ENCODE data around the gene KCTD7. TPM values are rescaled to one million over a fixed set of nuclear protein-coding genes. Genes with fewer than 3 reads are reported as not detected.
"Not testable (repeated sequence)": the region's sequence is repeated elsewhere in the genome, so short reads cannot be mapped to it uniquely, and the experiment has no call there.

Gene KCTD7
- polyA plus RNA-seq, 1 donor from 2014 or later, result 79.4 TPM

DNA sequence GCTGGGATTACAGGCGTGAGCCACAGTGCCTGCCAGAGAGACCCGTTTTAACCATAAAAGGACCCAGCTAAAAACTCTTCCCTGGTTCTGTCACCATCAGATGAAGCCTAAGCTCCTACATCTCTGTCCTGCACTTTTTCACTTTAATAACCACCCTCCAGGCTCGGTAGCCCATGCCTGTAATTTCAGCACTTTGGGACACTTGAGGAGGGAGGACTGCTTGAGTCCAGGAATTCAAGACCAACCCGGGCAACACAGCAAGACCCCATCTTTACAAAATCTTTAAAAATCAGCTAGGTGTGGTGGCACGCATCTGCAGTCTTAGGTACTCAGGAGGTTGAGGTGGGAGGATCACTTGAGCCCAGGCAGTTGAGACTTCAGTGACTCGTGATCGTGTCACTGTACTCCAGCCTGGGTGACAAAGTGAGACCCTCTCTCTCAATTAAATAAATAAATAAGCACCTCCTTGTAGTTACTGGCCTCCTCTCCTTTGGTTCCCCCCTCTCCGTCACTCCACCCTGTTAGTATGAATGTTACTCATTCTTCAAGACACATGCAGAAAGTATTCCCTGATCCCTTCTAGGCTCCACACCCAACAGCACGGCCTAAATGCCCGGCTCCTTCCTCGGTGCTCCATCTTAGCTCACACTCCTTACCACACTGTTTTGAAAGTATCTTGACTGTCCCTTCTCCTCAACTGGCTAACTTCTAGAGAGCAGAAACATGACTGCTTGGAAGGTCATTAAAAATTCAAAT, 38.2 kb upstream of the KCTD7 start:
- not testable (repeated sequence) for H4K20me1 ChIP-seq (ENCODE audit: insufficient read depth); H3K9ac ChIP-seq (ENCODE audit: low read length); H3K4me2 ChIP-seq (ENCODE audit: low read length); H3F3A ChIP-seq (ENCODE audit: insufficient read depth, low read length, poor library complexity, severe bottlenecking); H3K9me2 ChIP-seq (ENCODE audit: insufficient read depth, low read length); H3K27ac ChIP-seq (ENCODE audit: low read length); H2AFZ ChIP-seq (ENCODE audit: low read depth, low read length); H3K36me3 ChIP-seq (ENCODE audit: insufficient read depth, low read length); H3K27me3 ChIP-seq (ENCODE audit: insufficient read depth, low read depth, low read length); H3K9me3 ChIP-seq (ENCODE audit: low read length)
- Histone ChIP-seq H3K4me3 (ENCODE audit: low read length) (peak overlapping the region; percentile 99), H3K79me2 (replicated peaks; ENCODE audit: insufficient read depth, low read length) (peaks cover 45% of the 10 kb centered on the region)

DNA sequence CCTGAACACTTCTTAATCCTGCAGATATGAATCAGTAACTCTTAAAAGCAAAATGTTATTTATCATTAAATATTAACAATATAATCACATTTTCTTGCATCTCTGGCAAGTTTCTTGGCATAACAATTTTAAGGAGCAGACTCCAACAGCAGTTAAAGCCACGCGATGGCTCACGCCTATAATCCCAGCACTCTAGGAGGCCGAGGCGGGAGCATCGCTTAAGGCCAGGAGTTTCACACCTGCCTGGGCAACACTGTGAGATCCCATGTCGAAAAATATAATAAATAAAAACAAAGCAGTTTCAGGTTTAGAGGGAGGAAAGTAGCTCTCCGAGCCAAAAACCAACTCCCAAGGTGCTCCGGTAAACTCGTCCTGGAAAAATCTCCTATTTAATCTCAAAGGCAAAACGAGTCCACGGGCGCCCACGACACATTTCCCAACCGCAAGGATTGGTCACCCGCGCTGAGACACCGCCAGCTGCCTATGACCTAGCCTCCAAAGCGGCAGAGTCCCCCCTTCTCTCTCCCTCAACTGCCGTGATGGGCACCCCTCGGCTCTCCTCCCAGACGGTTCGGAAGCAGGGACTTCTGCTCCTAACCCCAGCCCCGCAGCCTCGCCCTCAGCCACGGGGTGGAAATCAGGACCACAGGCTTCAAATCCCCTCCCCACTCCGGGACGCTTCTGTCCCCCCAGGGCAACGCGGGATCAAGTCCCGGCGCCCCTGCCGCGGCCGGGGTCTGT, 37.5 kb upstream of the KCTD7 start:
- not testable (repeated sequence) for H3K9me2 ChIP-seq (ENCODE audit: insufficient read depth, low read length); H3K27me3 ChIP-seq (ENCODE audit: insufficient read depth, low read depth, low read length); H3K36me3 ChIP-seq (ENCODE audit: insufficient read depth, low read length); H4K20me1 ChIP-seq (ENCODE audit: insufficient read depth); H3F3A ChIP-seq (ENCODE audit: insufficient read depth, low read length, poor library complexity, severe bottlenecking); H3K9me3 ChIP-seq (ENCODE audit: low read length)
- H2AFZ ChIP-seq (ENCODE audit: low read depth, low read length), result peak overlapping the region; percentile 58
- H3K4me3 ChIP-seq (ENCODE audit: low read length), result peak overlapping the region; percentile 99
- H3K79me2 ChIP-seq (replicated peaks; ENCODE audit: insufficient read depth, low read length), result peaks cover 40% of the 10 kb centered on the region
- peak overlapping the region; percentile 86 for H3K27ac ChIP-seq (ENCODE audit: low read length)
- peak overlapping the region; percentile 65 for H3K4me2 ChIP-seq (ENCODE audit: low read length)
- peak overlapping the region; percentile 85 for H3K9ac ChIP-seq (ENCODE audit: low read length)

DNA sequence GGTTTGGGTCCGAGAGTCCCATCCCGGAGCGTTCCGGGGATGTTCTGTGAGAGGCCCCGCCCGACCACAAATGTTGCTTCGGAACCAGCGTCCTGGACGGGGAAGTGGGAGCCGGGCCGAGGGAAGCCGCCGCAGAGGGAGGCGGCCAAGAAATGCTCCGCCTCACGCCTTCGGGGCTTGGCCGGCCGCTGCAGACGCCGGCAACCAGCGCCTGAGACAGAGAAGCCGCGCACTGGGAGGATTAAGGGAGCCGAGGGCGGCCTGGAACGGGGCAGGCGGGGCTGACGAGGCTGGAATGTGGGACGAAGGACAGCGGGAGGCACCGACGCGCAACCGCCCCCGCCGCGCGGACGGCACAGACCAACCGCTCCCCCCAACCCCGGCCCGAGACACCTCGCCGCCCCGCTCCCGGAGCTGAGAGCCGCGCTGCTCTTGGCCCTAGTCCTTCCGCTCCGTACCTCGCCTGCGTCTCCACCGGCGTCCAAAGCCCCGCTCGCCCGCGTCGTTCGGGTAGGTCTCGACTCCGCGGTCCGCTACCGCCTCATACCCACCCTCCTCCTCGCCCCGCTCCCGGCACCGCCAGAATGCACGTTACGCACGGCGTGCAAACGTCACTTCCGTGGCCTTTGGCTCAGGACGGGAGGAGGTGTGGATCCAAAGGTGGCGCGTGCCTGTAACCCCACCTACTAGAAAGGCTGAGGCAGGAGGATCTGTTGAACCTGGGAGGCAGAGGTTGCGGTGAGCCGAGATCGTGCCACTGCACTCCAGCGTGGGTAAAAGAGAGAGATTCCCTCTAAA, 36.7 kb upstream of the KCTD7 start:
- H4K20me1 ChIP-seq (ENCODE audit: insufficient read depth), result no peaks in the 10 kb centered on the region
- peak overlapping the region; percentile 86 for H3K27ac ChIP-seq (ENCODE audit: low read length)

DNA sequence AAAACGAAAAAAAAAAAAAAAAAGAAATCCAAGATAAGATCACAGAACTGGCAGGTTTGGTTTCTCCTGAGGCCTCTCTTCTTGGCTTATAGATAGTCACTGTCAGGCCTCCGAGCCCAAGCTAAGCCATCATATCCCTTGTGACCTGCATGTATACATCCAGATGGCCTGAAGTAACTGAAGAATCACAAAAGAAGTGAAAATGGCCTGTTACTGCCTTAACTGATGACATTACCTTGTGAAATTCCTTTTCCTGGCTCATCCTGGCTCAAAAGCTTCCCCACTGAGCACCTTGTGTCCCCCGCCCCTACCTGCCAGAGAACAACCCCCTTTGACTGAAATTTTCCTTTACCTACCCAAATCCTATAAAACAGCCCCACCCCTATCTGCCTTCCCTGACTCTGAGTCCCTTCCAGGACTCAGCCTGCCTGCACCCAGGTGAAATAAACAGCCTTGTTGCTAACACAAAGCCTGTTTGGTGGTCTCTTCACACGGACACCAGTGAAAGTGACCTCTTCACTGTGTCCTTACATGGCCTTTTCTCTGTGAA, 36.0 kb upstream of the KCTD7 start:
- peaks cover 27% of the 10 kb centered on the region for H3K79me2 ChIP-seq (replicated peaks; ENCODE audit: insufficient read depth, low read length)
- not testable (repeated sequence) for H3K9me2 ChIP-seq (ENCODE audit: insufficient read depth, low read length); H3K27me3 ChIP-seq (ENCODE audit: insufficient read depth, low read depth, low read length); H3K9me3 ChIP-seq (ENCODE audit: low read length); H3K36me3 ChIP-seq (ENCODE audit: insufficient read depth, low read length); H3F3A ChIP-seq (ENCODE audit: insufficient read depth, low read length, poor library complexity, severe bottlenecking); H4K20me1 ChIP-seq (ENCODE audit: insufficient read depth)
- H2AFZ ChIP-seq (ENCODE audit: low read depth, low read length), result peak overlapping the region; percentile 58
- peak overlapping the region; percentile 99 for H3K4me3 ChIP-seq (ENCODE audit: low read length)
- H3K4me2 ChIP-seq (ENCODE audit: low read length), result peak overlapping the region; percentile 10
- H3K27ac ChIP-seq (ENCODE audit: low read length), result peak overlapping the region; percentile 86
- H3K9ac ChIP-seq (ENCODE audit: low read length), result peak overlapping the region; percentile 85

More for the DNA sequence above, 36.7 kb upstream of the KCTD7 start:
- Histone ChIP-seq H3K9ac (ENCODE audit: low read length) (peak overlapping the region; percentile 85), H3K36me3 (ENCODE audit: insufficient read depth, low read length) (no peaks in the 10 kb centered on the region), H3K9me2 (ENCODE audit: insufficient read depth, low read length) (no peaks in the 10 kb centered on the region), H3K27me3 (ENCODE audit: insufficient read depth, low read depth, low read length) (no peaks in the 10 kb centered on the region), H3K4me3 (ENCODE audit: low read length) (peak overlapping the region; percentile 99), H3K4me2 (ENCODE audit: low read length) (peak overlapping the region; percentile 65), H3F3A (ENCODE audit: insufficient read depth, low read length, poor library complexity, severe bottlenecking) (no peaks in the 10 kb centered on the region), H3K9me3 (ENCODE audit: low read length) (no peaks in the 10 kb centered on the region), H3K79me2 (replicated peaks; ENCODE audit: insufficient read depth, low read length) (peaks cover 33% of the 10 kb centered on the region), H2AFZ (ENCODE audit: low read depth, low read length) (peak overlapping the region; percentile 58)
- TF ChIP-seq POLR2AphosphoS5 (IDR thresholded peaks at IDR 0.05) (peak; percentile 99), EP300 (conservative IDR thresholded peaks at IDR 0.05; ENCODE audit: poor library complexity, severe bottlenecking) (peak; percentile 59), RAD21 (conservative IDR thresholded peaks at IDR 0.05) (peak; percentile 28), EZH2 (IDR thresholded peaks at IDR 0.05; ENCODE audit: borderline replicate concordance, insufficient read depth, low read length, poor library complexity, severe bottlenecking) (no peak), MXI1 (conservative IDR thresholded peaks at IDR 0.05; ENCODE audit: poor library complexity, severe bottlenecking) (peak; percentile 87), SMC3 (conservative IDR thresholded peaks at IDR 0.05; ENCODE audit: poor library complexity) (peak; percentile 50), TAF1 (IDR thresholded peaks at IDR 0.05; ENCODE audit: low read depth) (peak; percentile 54)
- TF ChIP-seq, protein P1, sequence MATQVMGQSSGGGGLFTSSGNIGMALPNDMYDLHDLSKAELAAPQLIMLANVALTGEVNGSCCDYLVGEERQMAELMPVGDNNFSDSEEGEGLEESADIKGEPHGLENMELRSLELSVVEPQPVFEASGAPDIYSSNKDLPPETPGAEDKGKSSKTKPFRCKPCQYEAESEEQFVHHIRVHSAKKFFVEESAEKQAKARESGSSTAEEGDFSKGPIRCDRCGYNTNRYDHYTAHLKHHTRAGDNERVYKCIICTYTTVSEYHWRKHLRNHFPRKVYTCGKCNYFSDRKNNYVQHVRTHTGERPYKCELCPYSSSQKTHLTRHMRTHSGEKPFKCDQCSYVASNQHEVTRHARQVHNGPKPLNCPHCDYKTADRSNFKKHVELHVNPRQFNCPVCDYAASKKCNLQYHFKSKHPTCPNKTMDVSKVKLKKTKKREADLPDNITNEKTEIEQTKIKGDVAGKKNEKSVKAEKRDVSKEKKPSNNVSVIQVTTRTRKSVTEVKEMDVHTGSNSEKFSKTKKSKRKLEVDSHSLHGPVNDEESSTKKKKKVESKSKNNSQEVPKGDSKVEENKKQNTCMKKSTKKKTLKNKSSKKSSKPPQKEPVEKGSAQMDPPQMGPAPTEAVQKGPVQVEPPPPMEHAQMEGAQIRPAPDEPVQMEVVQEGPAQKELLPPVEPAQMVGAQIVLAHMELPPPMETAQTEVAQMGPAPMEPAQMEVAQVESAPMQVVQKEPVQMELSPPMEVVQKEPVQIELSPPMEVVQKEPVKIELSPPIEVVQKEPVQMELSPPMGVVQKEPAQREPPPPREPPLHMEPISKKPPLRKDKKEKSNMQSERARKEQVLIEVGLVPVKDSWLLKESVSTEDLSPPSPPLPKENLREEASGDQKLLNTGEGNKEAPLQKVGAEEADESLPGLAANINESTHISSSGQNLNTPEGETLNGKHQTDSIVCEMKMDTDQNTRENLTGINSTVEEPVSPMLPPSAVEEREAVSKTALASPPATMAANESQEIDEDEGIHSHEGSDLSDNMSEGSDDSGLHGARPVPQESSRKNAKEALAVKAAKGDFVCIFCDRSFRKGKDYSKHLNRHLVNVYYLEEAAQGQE (IDR thresholded peaks at IDR 0.05; ENCODE audit: borderline replicate concordance), result no peak
- TF ChIP-seq, protein P2, sequence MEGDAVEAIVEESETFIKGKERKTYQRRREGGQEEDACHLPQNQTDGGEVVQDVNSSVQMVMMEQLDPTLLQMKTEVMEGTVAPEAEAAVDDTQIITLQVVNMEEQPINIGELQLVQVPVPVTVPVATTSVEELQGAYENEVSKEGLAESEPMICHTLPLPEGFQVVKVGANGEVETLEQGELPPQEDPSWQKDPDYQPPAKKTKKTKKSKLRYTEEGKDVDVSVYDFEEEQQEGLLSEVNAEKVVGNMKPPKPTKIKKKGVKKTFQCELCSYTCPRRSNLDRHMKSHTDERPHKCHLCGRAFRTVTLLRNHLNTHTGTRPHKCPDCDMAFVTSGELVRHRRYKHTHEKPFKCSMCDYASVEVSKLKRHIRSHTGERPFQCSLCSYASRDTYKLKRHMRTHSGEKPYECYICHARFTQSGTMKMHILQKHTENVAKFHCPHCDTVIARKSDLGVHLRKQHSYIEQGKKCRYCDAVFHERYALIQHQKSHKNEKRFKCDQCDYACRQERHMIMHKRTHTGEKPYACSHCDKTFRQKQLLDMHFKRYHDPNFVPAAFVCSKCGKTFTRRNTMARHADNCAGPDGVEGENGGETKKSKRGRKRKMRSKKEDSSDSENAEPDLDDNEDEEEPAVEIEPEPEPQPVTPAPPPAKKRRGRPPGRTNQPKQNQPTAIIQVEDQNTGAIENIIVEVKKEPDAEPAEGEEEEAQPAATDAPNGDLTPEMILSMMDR (IDR thresholded peaks at IDR 0.05; ENCODE audit: poor library complexity, severe bottlenecking), result peak; percentile 9
